GM12892 (cell line): ENCODE results near the gene RETREG1.

Experiments used
- POLR2A ChIP-seq: IDR thresholded peaks from 2 replicates; pipeline ENCODE4 v1.6.1; 2011; ENCODE audit warnings: low read depth, low read length, control low read depth
- POLR2AphosphoS5 ChIP-seq: IDR thresholded peaks from 2 replicates; pipeline ENCODE4 v1.6.1; 2011; ENCODE audit warnings: low read depth, low read length, control low read depth
- TAF1 ChIP-seq: IDR thresholded peaks from 2 replicates; pipeline ENCODE4 v1.6.1; 2011; ENCODE audit warnings: low read depth, mild to moderate bottlenecking, control low read depth, low read length, borderline replicate concordance

- TF ChIP-seq POLR2AphosphoS5 (no peak), POLR2A (no peak), TAF1 (no peak)
Observed at GRCh38 chr5:16552666-16553343, 64.0 kb downstream of the RETREG1 start.
